ENCODE results near the gene KRABD2.

The KRABD2 gene

DNA sequence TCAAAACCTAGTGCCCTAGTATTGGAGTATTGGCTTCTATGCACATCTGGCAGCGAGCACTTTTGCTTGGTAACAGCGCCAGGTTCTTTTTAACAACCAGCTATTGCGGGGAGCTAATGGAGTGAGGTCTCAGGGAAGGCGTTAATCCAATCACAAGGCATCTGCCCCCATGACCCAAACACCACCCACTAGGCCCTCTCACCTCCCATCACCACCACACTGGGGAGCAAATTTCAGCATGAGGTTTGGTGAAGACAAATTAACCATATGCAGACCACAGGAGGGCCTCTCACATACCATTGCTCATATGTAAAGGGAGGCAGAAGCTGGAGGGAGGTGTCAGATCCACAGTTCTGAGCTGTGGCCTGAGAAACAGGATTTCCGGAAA, 37.8 kb downstream of the KRABD2 start:
- no peak overlapping the region for H4K91ac ChIP-seq (ENCODE audit: insufficient read length, low read depth, low read length)
- no peaks in the 10 kb centered on the region for H3K79me1 ChIP-seq (ENCODE audit: insufficient read depth, low read depth, low read length, poor library complexity, severe bottlenecking)
- Mint-ChIP-seq H3K27ac (peak overlapping the region in 2 of 3 experiments; percentile 14 to 91; a peak in 2 of 7 replicates), H3K27me3 (ENCODE audit: low read depth) (peaks cover 2% of the 10 kb centered on the region; the same call in 1 of the 2 replicates), H3K9me3 (no peaks in the 10 kb centered on the region), H3K4me1 (peaks cover 19 to 24% of the 10 kb centered on the region in 2 experiments), H3K4me3 (0 out of 5 replicates have a peak overlapping the region, but pooled peaks of 1 of the 2 experiments have one; percentile 3), H3K36me3 (ENCODE audit: insufficient read depth in 1 of 3, low read depth in 3 of 3) (no peaks in the 10 kb centered on the region; a peak in 1 of 7 replicates)
- no peak overlapping the region for H3K4me2 ChIP-seq (ENCODE audit: insufficient read depth, insufficient read length, low read length)
- H2BK15ac ChIP-seq (ENCODE audit: low read depth, low read length) = no peak overlapping the region
- H3K27me3 ChIP-seq (ENCODE audit: insufficient read depth, low read length) = no peaks in the 10 kb centered on the region
- H2BK20ac ChIP-seq (ENCODE audit: low read depth, low read length, poor library complexity, severe bottlenecking) = no peak overlapping the region
- no peak overlapping the region for H3K4ac ChIP-seq (ENCODE audit: low read depth, low read length)
- no peaks in the 10 kb centered on the region for H3K79me2 ChIP-seq (ENCODE audit: insufficient read depth, low read length)
- H4K20me1 ChIP-seq (ENCODE audit: control insufficient read depth, insufficient read depth, insufficient read length) = no peaks in the 10 kb centered on the region
- no peak overlapping the region for H2BK12ac ChIP-seq (ENCODE audit: insufficient read length, low read depth, low read length)
- DNase-seq = no peak
- WGBS (ENCODE audit: extremely low coverage, insufficient read length, low lambda C conversion rate) = no CpG with 5 or more reads among the region's 5 CpGs
- H2BK120ac ChIP-seq (ENCODE audit: low read depth, low read length, poor library complexity, severe bottlenecking) = no peak overlapping the region
- no peak overlapping the region for H3K56ac ChIP-seq (ENCODE audit: insufficient read length, low read depth, low read length)
- no peak overlapping the region for H4K8ac ChIP-seq (replicated peaks; ENCODE audit: insufficient read length, low read depth, low read length)
- H3K9me3 ChIP-seq (ENCODE audit: control insufficient read depth, low read depth, low read length) = no peaks in the 10 kb centered on the region
- H3K27ac ChIP-seq (ENCODE audit: insufficient read length, low read depth, low read length) = no peak overlapping the region
- peak overlapping the region; percentile 25 for H2AFZ ChIP-seq (ENCODE audit: low read length)
- no peaks in the 10 kb centered on the region for H3K23me2 ChIP-seq (ENCODE audit: insufficient read length, low read depth, low read length, poor library complexity, severe bottlenecking)
- no peak overlapping the region for H3K9ac ChIP-seq (ENCODE audit: extremely low read depth, insufficient read length, low read length)
- no peak overlapping the region for H2AK5ac ChIP-seq (ENCODE audit: insufficient read length, low read length)
- no peak overlapping the region for H2BK5ac ChIP-seq (ENCODE audit: insufficient read length, low read length)
- H4K5ac ChIP-seq (ENCODE audit: insufficient read length, low read depth, low read length) = no peak overlapping the region
- H3K4me1 ChIP-seq (ENCODE audit: insufficient read depth, low read length) = no peaks in the 10 kb centered on the region; the same call in 1 of the 2 replicates
- no peak overlapping the region for H3T11ph ChIP-seq (ENCODE audit: low read length)
- H3K23ac ChIP-seq (ENCODE audit: insufficient read length, low read depth, low read length) = no peak overlapping the region
- no peak overlapping the region for H3K14ac ChIP-seq (ENCODE audit: insufficient read depth, low read length)
- TF ChIP-seq, protein P1, sequence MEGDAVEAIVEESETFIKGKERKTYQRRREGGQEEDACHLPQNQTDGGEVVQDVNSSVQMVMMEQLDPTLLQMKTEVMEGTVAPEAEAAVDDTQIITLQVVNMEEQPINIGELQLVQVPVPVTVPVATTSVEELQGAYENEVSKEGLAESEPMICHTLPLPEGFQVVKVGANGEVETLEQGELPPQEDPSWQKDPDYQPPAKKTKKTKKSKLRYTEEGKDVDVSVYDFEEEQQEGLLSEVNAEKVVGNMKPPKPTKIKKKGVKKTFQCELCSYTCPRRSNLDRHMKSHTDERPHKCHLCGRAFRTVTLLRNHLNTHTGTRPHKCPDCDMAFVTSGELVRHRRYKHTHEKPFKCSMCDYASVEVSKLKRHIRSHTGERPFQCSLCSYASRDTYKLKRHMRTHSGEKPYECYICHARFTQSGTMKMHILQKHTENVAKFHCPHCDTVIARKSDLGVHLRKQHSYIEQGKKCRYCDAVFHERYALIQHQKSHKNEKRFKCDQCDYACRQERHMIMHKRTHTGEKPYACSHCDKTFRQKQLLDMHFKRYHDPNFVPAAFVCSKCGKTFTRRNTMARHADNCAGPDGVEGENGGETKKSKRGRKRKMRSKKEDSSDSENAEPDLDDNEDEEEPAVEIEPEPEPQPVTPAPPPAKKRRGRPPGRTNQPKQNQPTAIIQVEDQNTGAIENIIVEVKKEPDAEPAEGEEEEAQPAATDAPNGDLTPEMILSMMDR (conservative IDR thresholded peaks at IDR 0.05) = no peak
- H3K18ac ChIP-seq (ENCODE audit: insufficient read length, low read depth, low read length) = no peak overlapping the region

All from H9 (cell line).